Measurements from ENCODE around the gene DEFB132. TPM values are rescaled to one million over a fixed set of nuclear protein-coding genes. Genes with fewer than 3 reads are reported as not detected.

Gene DEFB132
- total RNA-seq, 1 donor = not detected

DNA sequence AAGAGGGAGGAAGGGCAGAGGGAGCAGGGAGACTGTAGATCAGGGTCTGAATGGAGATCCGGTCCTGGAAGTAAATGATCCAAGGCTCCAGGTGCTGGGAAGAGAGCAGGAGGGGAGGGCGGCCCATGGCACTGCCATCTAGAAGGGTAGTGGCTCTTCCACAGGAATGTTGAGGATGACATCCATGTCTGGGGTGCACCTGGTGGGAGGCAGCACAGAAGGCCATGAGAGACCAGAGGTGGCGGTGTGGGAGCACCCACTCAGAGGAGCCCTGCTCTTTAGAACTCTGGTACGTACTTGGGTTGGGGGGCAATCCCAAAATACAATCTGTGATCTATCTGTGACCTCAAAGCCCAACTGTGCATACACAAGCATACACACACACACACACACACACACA lies 13.5 kb downstream of the DEFB132 start:
- H3K79me2 ChIP-seq (ENCODE audit: insufficient read depth, low read length) = no peaks in the 10 kb centered on the region
- H3K9me3 ChIP-seq (ENCODE audit: low read depth, low read length) = no peaks in the 10 kb centered on the region
- TF ChIP-seq, protein P1, sequence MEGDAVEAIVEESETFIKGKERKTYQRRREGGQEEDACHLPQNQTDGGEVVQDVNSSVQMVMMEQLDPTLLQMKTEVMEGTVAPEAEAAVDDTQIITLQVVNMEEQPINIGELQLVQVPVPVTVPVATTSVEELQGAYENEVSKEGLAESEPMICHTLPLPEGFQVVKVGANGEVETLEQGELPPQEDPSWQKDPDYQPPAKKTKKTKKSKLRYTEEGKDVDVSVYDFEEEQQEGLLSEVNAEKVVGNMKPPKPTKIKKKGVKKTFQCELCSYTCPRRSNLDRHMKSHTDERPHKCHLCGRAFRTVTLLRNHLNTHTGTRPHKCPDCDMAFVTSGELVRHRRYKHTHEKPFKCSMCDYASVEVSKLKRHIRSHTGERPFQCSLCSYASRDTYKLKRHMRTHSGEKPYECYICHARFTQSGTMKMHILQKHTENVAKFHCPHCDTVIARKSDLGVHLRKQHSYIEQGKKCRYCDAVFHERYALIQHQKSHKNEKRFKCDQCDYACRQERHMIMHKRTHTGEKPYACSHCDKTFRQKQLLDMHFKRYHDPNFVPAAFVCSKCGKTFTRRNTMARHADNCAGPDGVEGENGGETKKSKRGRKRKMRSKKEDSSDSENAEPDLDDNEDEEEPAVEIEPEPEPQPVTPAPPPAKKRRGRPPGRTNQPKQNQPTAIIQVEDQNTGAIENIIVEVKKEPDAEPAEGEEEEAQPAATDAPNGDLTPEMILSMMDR (IDR thresholded peaks at IDR 0.05; ENCODE audit: extremely low read depth, low read depth, low read length) = no peak
- DNase-seq (ENCODE audit: insufficient read length, low spot score, missing footprints) = no peak
- peaks cover 1% of the 10 kb centered on the region for H3K27me3 ChIP-seq (ENCODE audit: insufficient read depth, low read length)
- no peaks in the 10 kb centered on the region for H4K20me1 ChIP-seq (ENCODE audit: insufficient read depth, low read length)
- H3K4me2 ChIP-seq (ENCODE audit: insufficient read depth, low read length) = no peak overlapping the region
- no peak overlapping the region for H3K4me3 ChIP-seq (ENCODE audit: insufficient read depth, low read length)
- no peak overlapping the region for H3K27ac ChIP-seq (ENCODE audit: low read depth, low read length)
- no peaks in the 10 kb centered on the region for H3K36me3 ChIP-seq (ENCODE audit: insufficient read depth, low read length)
- peaks cover 5% of the 10 kb centered on the region for H3K4me1 ChIP-seq (ENCODE audit: insufficient read depth, low read length)
- no peak overlapping the region for H2AFZ ChIP-seq (ENCODE audit: low read length)

DNA sequence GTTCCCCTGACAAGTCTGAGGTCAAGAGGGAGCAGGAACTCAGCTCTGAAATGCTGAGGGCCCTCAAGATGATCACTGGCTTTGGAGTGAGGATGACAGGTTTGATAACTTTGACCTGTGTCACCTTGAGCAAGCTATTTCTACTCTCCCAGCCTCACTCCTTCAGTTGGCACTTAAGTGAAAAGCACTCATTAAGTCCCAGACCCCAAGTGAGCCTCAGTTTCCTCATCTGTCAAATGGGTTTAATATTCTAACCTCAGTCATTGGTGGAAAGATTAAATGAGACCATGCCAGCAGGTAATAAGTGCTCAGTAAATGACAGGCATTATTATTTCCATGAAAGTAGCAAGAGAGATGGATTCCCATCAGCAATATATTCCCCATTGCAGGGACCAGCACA lies 14.0 kb downstream of the DEFB132 start:
- no peak overlapping the region for H3K4me2 ChIP-seq (ENCODE audit: insufficient read depth, low read length)
- TF ChIP-seq, protein P1 (IDR thresholded peaks at IDR 0.05; ENCODE audit: extremely low read depth, low read depth, low read length) = no peak
- no peaks in the 10 kb centered on the region for H4K20me1 ChIP-seq (ENCODE audit: insufficient read depth, low read length)
- H3K4me3 ChIP-seq (ENCODE audit: insufficient read depth, low read length) = no peak overlapping the region
- no peak for DNase-seq (ENCODE audit: insufficient read length, low spot score, missing footprints)
- peaks cover 4% of the 10 kb centered on the region for H3K4me1 ChIP-seq (ENCODE audit: insufficient read depth, low read length)
- H3K9me3 ChIP-seq (ENCODE audit: low read depth, low read length) = no peaks in the 10 kb centered on the region
- no peak overlapping the region for H2AFZ ChIP-seq (ENCODE audit: low read length)
- no peaks in the 10 kb centered on the region for H3K27me3 ChIP-seq (ENCODE audit: insufficient read depth, low read length)
- no peaks in the 10 kb centered on the region for H3K36me3 ChIP-seq (ENCODE audit: insufficient read depth, low read length)
- H3K27ac ChIP-seq (ENCODE audit: low read depth, low read length) = no peak overlapping the region
- no peaks in the 10 kb centered on the region for H3K79me2 ChIP-seq (ENCODE audit: insufficient read depth, low read length)

GRCh38 chr20:272718-273117 lies 15.2 kb downstream of the DEFB132 start:
- Histone ChIP-seq H3K36me3 (ENCODE audit: insufficient read depth, low read length) (no peaks in the 10 kb centered on the region), H3K9me3 (ENCODE audit: low read depth, low read length) (no peaks in the 10 kb centered on the region), H3K27me3 (ENCODE audit: insufficient read depth, low read length) (no peaks in the 10 kb centered on the region), H4K20me1 (ENCODE audit: insufficient read depth, low read length) (no peaks in the 10 kb centered on the region), H3K4me3 (ENCODE audit: insufficient read depth, low read length) (no peak overlapping the region), H2AFZ (ENCODE audit: low read length) (no peak overlapping the region), H3K4me1 (ENCODE audit: insufficient read depth, low read length) (no peaks in the 10 kb centered on the region), H3K4me2 (ENCODE audit: insufficient read depth, low read length) (no peak overlapping the region), H3K27ac (ENCODE audit: low read depth, low read length) (no peak overlapping the region), H3K79me2 (ENCODE audit: insufficient read depth, low read length) (no peaks in the 10 kb centered on the region)
- DNase-seq (ENCODE audit: insufficient read length, low spot score, missing footprints) = peak; percentile 62
- TF ChIP-seq, protein P1 (IDR thresholded peaks at IDR 0.05; ENCODE audit: extremely low read depth, low read depth, low read length) = no peak

GRCh38 chr20:273884-274283 lies 16.4 kb downstream of the DEFB132 start:
- H3K79me2 ChIP-seq (ENCODE audit: insufficient read depth, low read length) = no peaks in the 10 kb centered on the region

More at GRCh38 chr20:273884-274283, 16.4 kb downstream of the DEFB132 start:
- TF ChIP-seq, protein P1 (IDR thresholded peaks at IDR 0.05; ENCODE audit: extremely low read depth, low read depth, low read length) = no peak
- H3K27ac ChIP-seq (ENCODE audit: low read depth, low read length) = no peak overlapping the region
- H3K4me2 ChIP-seq (ENCODE audit: insufficient read depth, low read length) = no peak overlapping the region
- no peak overlapping the region for H2AFZ ChIP-seq (ENCODE audit: low read length)
- no peaks in the 10 kb centered on the region for H3K4me1 ChIP-seq (ENCODE audit: insufficient read depth, low read length)
- no peaks in the 10 kb centered on the region for H4K20me1 ChIP-seq (ENCODE audit: insufficient read depth, low read length)
- H3K4me3 ChIP-seq (ENCODE audit: insufficient read depth, low read length) = no peak overlapping the region
- H3K27me3 ChIP-seq (ENCODE audit: insufficient read depth, low read length) = no peaks in the 10 kb centered on the region
- no peaks in the 10 kb centered on the region for H3K36me3 ChIP-seq (ENCODE audit: insufficient read depth, low read length)
- no peak for DNase-seq (ENCODE audit: insufficient read length, low spot score, missing footprints)
- H3K9me3 ChIP-seq (ENCODE audit: low read depth, low read length) = no peaks in the 10 kb centered on the region

Data from osteoblast (primary cell).